HG02970 (cell line): ENCODE results near the gene ATP1B3.
"Not testable (repeated sequence)": the region's sequence is repeated elsewhere in the genome, so short reads cannot be mapped to it uniquely, and the experiment has no call there.

ENCODE experiments used
- ATAC-seq: cut with Tn5 transposase; IDR thresholded peaks from one replicate; pipeline ENCODE4 v1.9.1; 2021; ENCODE audit warnings: mild to moderate bottlenecking, moderate library complexity, moderate number of reproducible peaks; ENCODE audit not compliant: unreplicated experiment, low FRiP score

ATP1B3 gene

DNA sequence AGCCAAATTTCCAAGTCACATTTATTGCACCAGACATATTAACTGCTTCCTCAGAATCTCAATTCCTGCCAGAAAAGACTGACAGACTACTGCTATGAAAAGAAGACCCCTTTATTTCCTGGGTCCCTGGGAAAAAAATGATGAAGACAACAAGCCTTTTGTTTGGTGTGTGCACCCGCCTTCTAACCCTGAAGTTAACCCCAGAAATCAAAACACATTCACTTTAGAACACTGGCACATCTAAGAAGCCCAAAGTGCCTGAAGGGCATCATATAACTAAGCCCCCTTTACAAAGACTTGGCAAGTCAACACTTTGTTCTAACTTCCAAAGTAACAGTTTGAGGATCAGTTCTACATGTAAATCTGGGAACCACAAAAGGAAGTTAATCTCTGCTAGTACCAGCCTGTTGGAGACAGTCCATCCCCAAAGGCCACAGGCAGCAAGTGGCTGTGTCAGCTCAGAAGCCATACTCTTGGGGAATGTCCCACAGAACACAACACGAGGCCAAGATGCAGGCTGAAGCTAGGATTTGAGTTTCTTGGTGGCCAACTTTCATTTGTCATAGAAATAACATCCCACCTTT lies 16.3 kb upstream of the ATP1B3 start:
- ATAC-seq: no peak

DNA sequence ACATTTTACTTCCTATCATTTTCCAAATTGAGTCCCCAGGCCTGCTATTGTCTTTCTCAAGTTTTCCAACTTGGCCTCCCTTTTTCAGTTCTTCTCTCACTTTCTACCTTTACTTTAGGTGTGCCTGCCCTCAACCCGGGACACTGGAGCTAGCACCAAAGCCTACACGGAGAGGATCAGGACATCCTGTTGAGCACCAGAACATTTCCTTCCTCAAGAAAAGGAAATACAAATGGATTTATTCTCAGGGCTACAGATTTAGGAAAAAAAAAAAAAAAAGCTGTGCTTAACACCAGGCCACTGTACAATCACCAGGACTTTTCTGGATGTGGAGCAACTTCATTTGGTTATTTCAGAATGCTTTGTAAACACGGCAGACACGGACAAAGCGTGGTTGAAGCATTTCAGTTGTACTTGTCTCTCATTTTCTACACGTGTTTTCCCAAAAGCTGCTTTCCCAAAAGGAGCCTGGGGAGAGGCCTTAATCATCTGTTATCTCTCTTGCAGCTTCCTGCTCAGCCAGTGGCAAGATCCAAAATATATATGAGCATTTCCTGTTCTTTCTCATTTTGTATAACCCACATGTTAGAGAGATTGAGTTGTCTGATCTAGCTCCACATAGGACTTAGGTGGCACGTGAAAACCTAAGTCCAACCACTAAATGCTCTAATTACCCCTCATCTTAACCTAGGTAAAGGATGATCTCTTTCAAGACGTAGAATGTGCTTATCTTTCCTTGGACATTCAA lies 15.5 kb upstream of the ATP1B3 start:
- no peak for ATAC-seq

DNA sequence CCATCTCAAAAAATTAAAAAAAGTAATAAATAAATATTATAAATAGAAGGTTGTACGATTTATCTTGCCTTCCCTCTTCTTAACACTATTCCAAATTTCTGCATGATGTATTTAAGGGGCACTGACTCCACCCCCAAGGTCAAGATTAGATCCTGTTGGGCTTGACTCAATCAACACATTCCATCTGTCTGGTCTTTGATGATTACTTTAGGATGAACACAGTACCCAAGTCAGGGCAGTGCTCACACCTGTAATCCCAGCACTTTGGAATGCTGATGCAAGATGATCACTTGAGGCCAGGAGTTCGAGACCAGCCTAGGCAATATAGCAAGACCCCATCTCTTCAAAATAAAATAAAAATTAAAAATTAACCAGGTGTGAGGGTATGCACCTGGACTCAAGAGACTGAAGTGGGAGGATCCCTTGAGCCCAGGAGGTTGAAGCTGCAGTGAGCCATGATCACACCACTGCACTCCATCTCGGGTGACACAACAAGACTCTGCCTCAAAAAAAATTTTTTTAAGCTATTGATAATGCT lies 14.1 kb upstream of the ATP1B3 start:
- ATAC-seq: no peak

DNA sequence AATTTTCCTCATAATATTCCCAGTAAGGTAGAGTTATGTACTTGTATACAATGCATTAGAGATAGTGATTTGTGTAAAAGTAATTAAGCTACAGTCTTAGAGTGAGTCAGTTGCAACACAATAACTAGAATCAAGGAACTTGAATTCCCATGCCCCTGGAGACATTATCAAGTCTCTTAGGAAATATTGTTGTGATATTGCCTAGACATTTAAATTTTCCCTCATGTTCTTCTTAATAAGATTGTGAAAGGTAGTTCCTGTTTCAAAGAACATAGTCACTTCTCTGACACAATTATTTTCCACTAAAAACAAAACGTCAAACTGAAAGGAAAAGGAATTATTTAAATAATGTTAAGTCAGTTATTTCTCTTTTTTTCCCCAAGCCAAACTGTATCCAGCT lies 13.0 kb upstream of the ATP1B3 start:
- no peak for ATAC-seq

DNA sequence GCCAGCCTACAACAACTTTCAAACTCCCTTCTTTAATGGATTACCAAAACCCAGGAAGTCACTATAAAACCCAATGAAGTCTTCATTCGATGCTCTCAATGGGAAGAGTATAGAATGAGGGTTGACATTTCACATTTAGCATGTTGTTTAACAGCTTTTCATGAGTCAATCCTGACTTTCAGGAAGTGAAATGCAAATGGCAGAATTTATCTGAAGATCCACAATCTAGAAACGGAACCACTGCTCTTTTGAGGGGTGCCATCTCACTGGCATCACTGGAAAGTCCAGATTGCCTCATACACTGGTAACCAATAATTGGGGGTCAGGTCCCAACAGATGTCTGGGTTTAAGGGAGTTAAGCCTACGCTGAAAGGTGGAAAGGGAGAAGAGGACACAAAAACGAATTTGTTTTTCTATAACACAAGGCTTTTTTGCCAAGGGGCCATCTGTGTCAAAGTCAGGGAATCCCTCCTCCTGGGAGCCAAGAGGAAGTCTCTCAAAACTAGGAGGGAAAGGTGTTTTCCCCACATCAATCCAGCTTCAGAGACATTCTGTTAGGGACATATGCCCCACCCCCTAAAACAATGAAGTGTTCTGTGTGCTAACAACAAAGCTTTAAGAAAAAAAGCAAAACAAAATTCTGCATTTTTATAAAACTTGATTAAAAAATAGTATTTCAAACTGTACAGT lies 12.0 kb upstream of the ATP1B3 start:
- ATAC-seq: no peak

DNA sequence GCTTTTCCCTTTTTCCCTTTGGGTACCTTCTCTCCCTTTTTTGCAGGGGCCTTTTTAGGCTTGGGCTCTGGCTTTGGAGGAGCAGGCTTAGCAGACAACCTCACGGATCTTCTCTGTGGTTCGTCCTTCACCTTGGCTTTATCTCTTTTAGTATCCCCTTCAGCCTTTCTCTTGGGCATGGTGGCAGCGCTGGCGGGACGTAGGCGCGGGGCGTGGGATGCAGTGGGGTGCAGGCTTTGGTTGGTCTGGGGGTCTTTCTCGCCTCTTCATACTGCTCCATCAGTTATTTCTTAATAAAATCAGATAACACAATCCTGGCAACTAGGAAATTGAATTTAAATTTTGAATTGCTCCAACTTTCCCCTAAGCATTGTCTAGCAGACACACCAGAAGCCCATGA lies 11.3 kb upstream of the ATP1B3 start:
- no peak for ATAC-seq

DNA sequence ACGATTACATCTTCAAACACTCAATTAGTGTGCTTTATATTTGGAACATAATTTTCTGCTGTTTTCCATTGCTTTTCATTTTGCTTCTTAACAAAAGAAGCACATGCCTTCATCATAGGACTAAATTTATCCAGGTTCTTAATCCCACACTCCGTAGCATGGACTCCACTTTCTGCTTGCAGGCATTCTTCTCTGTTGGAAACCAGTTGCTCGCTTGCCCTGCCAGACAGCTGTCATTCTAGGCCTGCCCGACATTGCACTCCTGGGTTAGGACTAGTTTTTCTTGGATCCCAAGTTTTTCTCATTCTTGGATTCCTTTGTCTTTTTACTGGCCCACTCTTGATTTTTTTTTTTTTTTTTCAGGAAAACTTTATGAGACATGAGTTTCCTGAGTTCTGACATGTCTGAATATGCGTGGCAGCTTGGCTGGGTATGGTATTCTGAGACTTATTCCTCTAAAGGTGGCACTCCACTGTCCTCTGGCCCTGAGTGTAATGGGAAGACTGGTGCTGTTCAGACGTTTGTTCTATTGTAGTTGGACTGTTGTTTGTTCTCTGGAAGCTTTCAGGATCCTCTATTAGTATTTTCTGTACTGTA lies 6.3 kb upstream of the ATP1B3 start:
- no peak for ATAC-seq

DNA sequence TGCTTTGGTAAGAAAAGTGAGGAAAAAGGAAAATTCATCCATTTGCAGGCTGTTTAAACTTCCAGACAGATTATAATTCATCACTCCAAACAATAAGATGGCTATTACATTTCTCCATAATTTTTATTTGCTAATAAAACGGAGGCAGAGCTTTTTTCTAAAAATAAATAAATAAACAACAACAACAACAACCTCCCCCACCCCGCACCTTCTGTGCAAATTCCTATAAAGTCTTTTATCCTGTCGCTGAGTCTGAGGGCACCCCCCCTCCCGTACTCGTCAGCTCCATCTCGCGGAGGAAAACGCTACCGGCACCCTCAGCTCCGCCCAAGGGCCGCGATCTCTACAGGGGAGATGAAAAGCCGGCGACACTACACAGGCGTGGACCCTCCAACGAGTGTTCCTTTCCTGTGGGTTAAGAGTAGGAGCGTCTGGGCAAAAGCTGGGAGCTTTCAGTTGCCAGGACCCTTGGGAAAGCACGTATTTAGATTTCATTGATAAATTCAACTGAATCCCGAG lies 1.0 kb upstream of the ATP1B3 start:
- ATAC-seq: peak; percentile 35

DNA sequence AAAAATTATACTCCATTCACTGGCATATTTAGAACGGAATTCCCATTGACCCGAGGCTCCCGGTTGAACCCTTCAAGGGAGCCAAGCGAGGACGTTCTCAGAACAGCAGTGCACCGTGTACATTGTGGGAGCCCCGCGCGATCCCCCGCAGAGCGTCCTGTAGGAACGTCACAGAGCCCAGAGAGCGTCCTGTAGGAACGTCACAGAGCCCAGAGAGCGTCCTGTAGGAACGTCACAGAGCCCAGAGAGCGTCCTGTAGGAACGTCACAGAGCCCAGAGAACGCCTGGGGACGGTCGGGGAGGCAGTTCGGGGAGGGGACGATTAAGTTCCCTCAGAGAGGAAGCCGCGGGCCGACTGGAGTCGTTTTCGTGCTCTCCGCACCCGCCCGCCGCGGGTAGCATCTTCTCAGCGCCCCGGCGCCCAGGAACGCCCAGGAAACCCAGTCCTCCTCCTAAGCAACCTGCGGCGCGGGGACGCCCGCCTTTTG lies 506 bp upstream of the ATP1B3 start:
- ATAC-seq: peak; percentile 34

DNA sequence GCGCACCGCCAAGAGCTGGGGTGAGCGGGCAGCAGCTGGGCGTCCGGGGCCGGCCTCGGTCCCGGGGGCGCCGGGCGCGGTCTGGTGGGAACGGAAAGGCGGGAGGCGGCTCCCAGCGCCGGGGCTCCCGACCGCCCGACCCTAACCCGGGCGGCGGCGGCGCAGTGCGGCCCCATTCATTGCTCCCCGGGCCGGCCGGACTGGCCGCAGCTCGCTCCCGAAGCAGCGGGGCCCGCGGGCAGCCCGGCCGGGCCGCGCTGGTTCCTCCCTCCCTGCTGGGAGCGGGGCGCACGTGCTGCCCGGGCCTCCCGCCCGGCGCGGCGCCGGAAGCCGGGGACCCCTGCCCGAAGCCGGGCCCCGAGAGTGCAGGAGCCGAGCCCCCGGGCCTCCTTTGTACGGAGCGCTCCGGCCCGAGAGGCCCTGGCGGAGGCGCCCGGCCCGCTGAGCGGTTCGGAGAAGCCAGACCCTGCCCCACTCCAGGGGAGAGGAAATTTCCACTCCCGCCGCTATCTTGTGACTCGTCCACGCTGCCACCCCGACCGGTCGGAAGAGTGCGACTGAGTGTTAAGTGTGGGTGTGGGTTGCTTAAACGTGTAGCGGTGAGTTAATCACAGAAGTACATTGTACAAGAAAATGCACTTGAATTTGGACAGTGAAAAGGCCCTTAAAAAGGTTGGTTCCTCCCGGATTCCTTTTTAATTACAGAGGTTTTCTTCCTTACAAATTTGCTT lies 613 bp downstream of the ATP1B3 start:
- peak; percentile 31 for ATAC-seq

DNA sequence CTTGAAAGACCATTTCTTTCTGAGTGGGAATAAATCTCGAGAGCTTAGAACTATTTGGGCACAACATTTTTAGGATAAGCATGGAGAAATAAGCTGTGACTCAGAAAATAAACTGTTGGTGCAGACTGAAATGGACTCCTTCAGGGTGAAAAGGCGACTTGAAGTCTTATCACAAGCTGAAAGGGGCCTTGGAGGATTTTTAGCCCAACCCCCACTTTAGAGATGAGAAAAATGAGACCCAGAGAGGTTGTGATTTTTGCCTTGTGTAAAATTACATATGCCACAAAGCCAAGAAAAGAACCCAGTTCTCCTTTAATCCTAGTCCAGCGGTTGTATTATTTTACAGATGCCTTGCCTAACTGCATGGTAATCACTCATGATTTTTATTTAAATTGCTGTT lies 1.5 kb downstream of the ATP1B3 start:
- ATAC-seq: no peak

DNA sequence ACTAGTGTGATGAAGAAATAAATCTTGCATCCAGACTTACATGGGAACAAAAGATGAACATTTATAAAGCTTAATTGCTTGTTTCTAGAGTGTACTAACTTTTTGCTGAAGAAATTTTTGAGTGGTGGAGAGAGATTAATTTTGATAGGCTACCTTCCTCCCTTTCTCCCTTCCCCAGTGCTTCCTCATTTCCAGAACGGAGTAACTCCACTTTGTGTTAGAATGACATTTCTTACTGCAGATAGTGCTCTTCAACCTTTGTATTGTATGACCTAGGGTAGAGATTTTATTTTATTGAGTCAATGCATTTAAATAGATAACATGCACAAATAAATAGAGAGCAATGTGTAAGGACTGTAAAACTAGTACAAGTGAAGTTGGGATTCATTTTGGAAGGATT lies 1.9 kb downstream of the ATP1B3 start:
- no peak for ATAC-seq

DNA sequence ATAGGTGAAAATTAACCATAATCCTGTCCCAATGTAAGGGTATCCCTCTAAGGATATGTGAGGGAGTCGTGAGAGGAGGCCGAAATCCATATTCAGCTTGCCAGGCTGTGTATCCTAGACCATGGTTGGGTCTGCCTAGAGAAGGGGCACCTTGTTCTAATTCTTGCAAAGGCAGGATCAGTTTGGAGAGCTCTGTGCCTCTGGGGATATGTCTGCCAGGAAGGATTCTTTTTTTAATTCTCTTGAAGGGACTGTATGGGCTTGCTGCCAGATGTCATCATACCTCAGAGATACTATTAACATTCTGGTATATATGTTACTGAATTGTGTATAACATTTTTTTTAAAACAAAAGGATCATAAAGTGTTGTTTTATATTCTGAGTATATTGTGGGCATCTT lies 2.4 kb downstream of the ATP1B3 start:
- ATAC-seq: no peak

DNA sequence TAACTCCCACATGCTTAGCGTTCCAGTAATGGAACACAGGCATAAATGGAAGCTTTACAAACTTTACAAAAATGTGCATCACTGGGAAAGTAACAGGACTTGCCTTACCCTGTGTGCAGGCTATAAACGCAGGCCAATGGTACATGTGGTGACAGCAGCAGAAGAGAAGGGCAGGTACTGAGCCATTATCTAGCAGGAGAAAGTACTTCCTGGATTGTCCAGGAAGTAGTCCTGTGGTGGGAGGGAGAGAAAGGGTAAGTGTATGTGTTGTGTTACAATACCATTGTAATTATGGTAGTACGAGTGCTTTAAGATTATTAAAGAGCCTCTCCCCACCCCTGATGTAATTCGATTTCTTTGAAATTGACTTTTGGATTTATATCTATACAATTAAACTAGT lies 5.3 kb downstream of the ATP1B3 start:
- no peak for ATAC-seq

DNA sequence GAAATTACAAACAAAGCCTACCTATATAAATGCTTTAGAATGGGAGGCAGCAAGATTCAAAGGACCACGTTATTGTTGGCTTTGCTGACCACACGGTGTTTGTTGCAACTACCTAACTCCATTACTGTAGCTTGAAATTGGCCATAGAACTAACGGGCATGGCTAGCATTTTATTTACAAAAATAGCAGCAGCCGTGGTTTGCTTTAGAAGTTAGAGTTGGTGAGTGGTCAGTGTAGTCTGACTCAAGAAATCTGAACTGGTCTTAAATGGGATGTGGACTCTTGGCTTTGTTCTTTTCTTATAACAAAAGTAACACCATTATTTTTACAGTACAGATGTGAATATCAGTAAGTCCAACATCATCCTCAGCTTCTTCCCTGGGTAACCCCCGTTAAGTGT lies 10.6 kb downstream of the ATP1B3 start:
- no peak for ATAC-seq

DNA sequence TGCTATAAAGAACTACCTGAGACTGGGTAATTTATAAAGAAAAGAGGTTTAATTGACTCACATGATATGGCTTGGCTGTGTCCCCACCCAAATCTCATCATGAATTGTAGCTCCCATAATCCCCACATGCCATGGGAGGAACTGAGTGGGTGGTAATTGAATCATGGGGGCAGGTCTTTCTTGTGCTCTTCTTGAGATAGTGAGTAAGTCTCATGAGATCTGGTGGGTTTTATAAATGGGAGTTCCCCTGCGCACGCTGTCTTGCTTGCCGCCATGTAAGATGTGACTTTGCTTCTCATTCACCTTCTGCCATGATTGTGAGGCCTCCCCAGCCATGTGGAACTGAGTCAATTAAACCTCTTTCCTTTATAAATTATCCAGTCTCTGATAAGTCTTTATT lies 12.1 kb downstream of the ATP1B3 start:
- not testable (repeated sequence) for ATAC-seq

DNA sequence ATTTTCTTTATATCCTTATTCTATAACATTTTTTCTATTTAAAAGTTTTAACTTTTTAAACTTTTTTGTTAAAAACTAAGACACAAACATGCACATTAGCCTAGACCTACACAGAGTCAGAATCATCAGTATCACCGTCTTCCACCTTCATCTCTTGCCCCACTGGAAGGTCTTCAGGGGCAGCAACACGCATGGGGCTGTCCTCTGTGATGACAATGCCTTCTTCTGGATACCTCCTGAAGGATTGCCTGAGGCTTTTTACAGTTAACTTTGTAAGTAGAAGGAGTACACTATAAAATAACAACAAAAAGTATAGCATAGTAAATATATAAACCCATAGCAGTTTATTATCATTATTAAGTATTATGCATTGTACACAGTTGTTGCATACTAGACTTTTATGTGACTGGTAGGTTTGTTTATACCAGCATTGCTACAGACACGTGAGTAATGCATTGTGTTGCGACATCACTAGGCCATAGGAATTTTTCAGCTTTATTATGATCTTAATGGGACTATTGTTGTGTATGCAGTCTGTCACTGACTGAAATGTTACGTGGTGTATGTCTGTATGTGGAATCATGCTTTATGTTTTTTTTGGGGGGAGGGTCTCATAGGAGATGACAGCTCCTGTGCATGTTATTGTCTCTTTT lies 18.2 kb downstream of the ATP1B3 start:
- no peak for ATAC-seq

DNA sequence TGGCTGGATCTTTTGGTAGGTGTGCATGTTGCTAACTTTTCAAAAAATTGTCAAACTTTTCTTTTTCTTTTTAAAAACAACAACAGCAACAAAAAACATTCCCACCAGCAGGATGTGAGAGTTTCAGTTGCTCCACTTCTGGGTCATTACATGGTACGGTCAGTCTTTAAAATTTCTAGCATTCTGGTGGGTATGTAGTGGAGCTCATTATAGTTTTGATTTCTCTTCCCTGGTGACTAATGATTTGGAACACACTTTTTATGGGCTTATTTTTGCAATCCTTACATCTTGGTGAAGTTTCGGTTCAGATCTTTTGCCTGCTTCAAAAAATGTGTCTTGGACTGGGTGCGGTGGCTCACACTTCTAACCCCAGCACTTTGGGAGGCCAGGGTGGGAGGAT lies 19.3 kb downstream of the ATP1B3 start:
- ATAC-seq: no peak

DNA sequence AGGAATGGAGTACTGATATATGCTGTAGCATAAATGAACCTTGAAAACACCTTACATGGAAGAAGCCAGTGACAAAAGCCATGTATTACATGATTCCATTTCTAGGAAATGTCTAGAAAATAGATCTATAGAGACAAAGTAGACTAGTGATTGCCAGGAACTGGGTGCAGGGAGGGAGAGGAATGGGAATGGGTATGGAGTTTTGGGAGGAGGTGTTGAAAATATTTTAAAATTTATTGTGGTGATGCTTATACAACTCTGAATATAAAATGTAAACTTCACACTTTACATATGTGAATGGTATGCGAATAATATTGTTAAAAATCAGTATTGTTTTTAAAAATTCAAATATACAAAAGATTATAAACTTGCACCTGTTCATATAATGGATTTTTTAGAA lies 22.5 kb downstream of the ATP1B3 start:
- no peak for ATAC-seq

DNA sequence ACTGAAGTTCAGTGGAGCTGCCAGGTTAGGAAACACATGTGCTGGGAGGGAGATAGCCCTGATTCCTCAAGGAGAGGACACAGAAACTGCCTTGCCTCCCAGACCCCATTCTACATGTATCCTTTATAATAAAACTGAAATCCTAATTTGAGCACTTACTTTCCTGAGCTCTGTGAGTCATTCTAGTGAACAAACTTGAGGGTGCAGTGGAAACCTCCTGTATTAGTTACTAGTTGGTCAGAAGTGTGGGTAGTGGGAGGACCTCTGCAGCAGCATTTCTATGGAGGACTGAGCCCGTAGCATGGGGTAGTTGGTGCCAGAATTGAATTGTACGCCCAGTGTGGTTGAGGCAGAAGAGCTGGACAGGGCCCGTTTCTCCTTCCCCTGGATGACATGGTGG lies 23.9 kb downstream of the ATP1B3 start:
- ATAC-seq: no peak
